Measurements from ENCODE around the gene RNF212. TPM values are rescaled to one million over a fixed set of nuclear protein-coding genes. Genes with fewer than 3 reads are reported as not detected.
A peak's percentile ranks its signal among the peaks of the same experiment; 100 is the strongest.

Gene RNF212
- polyA plus RNA-seq, 2 of the 4 experiments (the other 2 are of a cell fraction), result 3.0 TPM

DNA sequence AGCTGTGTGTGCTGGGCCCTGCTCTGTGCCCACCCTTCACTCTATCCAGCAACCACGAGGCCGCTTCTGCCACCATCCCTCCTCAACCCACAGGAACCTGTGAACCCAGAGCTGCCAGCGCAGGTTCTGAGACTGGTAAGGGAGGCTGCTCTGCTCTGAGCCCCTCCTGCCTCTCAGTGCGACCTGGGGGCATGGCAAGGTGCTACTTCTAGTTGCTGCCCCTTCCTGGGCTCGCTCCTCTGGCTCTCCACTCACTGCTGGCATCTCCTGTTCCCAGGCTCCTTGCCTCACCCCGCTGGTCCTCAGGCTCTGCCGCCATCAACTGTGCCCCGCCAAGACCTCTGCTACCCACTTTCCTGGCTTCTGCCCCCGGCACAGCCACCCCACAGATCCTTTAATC is 39.3 kb downstream of the RNF212 start:
- ATAC-seq (no peak), DNase-seq (ENCODE audit: low read depth in 1 of 2, low spot score in 1 of 2) (no peak), FAIRE-seq (no peak)
- TF ChIP-seq FOSB (CRISPR knock-in tag; IDR thresholded peaks at IDR 0.05) (no peak), ZFP36 (IDR thresholded peaks at IDR 0.05; ENCODE audit: borderline replicate concordance, partially characterized antibody) (no peak), JUN (IDR thresholded peaks at IDR 0.05) (no peak), ZNF302 (CRISPR knock-in tag; IDR thresholded peaks at IDR 0.05) (no peak), TP53 (CRISPR knock-in tag; IDR thresholded peaks at IDR 0.05) (no peak), NR3C1 (IDR thresholded peaks at IDR 0.05) (no peak)
- TF ChIP-seq, protein P1, sequence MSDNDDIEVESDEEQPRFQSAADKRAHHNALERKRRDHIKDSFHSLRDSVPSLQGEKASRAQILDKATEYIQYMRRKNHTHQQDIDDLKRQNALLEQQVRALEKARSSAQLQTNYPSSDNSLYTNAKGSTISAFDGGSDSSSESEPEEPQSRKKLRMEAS (IDR thresholded peaks at IDR 0.05), result no peak
- TF ChIP-seq, protein P2, sequence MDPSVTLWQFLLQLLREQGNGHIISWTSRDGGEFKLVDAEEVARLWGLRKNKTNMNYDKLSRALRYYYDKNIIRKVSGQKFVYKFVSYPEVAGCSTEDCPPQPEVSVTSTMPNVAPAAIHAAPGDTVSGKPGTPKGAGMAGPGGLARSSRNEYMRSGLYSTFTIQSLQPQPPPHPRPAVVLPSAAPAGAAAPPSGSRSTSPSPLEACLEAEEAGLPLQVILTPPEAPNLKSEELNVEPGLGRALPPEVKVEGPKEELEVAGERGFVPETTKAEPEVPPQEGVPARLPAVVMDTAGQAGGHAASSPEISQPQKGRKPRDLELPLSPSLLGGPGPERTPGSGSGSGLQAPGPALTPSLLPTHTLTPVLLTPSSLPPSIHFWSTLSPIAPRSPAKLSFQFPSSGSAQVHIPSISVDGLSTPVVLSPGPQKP (IDR thresholded peaks at IDR 0.05; ENCODE audit: low read depth, low read length), result no peak
- TF ChIP-seq, protein P3, sequence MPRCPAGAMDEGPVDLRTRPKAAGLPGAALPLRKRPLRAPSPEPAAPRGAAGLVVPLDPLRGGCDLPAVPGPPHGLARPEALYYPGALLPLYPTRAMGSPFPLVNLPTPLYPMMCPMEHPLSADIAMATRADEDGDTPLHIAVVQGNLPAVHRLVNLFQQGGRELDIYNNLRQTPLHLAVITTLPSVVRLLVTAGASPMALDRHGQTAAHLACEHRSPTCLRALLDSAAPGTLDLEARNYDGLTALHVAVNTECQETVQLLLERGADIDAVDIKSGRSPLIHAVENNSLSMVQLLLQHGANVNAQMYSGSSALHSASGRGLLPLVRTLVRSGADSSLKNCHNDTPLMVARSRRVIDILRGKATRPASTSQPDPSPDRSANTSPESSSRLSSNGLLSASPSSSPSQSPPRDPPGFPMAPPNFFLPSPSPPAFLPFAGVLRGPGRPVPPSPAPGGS (IDR thresholded peaks at IDR 0.05), result no peak
- TF ChIP-seq, protein P4, sequence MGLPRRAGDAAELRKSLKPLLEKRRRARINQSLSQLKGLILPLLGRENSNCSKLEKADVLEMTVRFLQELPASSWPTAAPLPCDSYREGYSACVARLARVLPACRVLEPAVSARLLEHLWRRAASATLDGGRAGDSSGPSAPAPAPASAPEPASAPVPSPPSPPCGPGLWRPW (IDR thresholded peaks at IDR 0.05), result no peak
- no peak overlapping the region for H3K4me2 ChIP-seq
- ChIA-PET CTCF (interaction anchor here (0.8 to 2.2 kb wide), 3 partner anchors 11 to 18 kb away, joined by 3 to 5 read pairs (median 4); no protein-coding TSS in a partner anchor), POLR2A (no interaction called here)
- no peaks in the 10 kb centered on the region for H3K4me1 ChIP-seq
- 0 out of 3 replicates have a peak, but pooled peaks cover 7% of the 10 kb centered on the region for H3K9me3 ChIP-seq
- 68% methylated on average over 8 of the region's 9 CpGs for WGBS (ENCODE audit: missing lambda C conversion rate)
- no peak overlapping the region for H3K27ac ChIP-seq
- no peak overlapping the region for H3K4me3 ChIP-seq

DNA sequence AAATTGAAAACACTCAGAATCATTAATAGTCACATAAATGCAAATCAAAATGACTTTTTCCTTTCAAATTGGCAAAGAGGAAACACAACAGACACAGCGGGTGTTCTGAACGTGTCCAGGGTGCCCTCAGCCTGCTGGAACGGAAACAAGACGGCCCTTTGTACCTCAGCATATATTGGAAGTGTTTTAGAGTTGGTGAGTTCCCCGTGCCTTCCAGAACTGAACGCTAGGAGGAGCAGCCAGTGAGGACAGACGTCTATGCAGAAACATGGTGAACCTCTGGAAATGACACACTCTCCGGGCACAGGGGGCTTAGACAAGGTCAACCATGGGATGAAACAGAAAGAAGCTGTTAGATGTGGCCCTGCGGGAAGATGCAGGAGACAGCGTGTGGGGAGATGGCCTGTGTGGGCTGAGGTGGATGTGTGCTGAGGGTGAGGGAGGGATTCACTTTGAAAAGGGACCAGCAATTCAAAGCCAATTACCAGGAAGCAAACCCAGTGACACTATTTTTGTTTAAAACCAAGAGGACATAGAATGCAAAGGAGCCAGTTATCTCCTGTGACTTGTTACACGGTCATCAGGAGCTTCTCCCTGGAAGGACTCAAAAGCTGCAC is 40.4 kb downstream of the RNF212 start:
- Histone ChIP-seq H3K9me3 (0 out of 3 replicates have a peak, but pooled peaks cover 7% of the 10 kb centered on the region), H3K4me3 (no peak overlapping the region), H3K4me2 (no peak overlapping the region), H3K27ac (no peak overlapping the region), H3K4me1 (no peaks in the 10 kb centered on the region)
- DNase-seq (ENCODE audit: low read depth in 1 of 2, low spot score in 1 of 2), result peak; percentile 59 to 65
- WGBS (ENCODE audit: missing lambda C conversion rate), result 30% methylated on average over 11 of the region's 11 CpGs
- FAIRE-seq, result no peak
- peak; percentile 81 to 95 for ATAC-seq
- TF ChIP-seq MYC (IDR thresholded peaks at IDR 0.05; ENCODE audit: borderline replicate concordance, low read length) (no peak), RAD21 (conservative IDR thresholded peaks at IDR 0.05 in 1 of 2, IDR thresholded peaks at IDR 0.05 in 1 of 2) (peak; percentile 35 to 45; a peak in 2 of 5 replicates), SMC3 (IDR thresholded peaks at IDR 0.05) (peak; percentile 38; the same call in 1 of the 3 replicates)
- TF ChIP-seq, protein P5, sequence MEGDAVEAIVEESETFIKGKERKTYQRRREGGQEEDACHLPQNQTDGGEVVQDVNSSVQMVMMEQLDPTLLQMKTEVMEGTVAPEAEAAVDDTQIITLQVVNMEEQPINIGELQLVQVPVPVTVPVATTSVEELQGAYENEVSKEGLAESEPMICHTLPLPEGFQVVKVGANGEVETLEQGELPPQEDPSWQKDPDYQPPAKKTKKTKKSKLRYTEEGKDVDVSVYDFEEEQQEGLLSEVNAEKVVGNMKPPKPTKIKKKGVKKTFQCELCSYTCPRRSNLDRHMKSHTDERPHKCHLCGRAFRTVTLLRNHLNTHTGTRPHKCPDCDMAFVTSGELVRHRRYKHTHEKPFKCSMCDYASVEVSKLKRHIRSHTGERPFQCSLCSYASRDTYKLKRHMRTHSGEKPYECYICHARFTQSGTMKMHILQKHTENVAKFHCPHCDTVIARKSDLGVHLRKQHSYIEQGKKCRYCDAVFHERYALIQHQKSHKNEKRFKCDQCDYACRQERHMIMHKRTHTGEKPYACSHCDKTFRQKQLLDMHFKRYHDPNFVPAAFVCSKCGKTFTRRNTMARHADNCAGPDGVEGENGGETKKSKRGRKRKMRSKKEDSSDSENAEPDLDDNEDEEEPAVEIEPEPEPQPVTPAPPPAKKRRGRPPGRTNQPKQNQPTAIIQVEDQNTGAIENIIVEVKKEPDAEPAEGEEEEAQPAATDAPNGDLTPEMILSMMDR (IDR thresholded peaks at IDR 0.05), result peak; percentile 38; the same call in 2 of the 3 replicates
- POLR2A ChIA-PET, result no interaction called here
- CTCF ChIA-PET, result interaction anchor here (0.7 to 2.2 kb wide), 6 partner anchors 12 to 330 kb away, joined by 3 to 5 read pairs (median 3); partner anchors contain the start of gene FGFRL1

DNA sequence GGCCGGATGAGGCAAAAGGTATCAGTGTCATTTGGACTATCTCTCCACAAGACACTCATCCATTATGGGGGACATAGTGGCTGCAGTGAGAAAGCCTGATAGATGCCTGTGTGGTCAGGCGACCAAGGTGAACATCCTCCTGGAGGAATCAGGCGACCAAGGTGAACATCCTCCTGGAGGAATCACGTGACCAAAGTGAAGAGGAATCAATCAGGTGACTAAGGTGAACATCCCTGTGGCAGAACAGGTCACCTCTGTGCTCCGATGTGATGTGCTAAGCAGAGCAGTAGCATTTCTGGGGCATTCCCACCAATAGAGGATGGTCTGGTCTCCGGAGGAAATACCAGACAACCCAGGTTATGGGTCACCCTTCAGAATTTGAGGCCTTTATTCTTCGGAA is 44.0 kb downstream of the RNF212 start:
- ChIA-PET CTCF (interaction anchor here (1.0 kb wide), 1 partner anchor 15 kb away, joined by 3 read pairs; no protein-coding TSS in a partner anchor), POLR2A (no interaction called here)
- ATAC-seq (no peak), DNase-seq (ENCODE audit: low read depth in 1 of 2, low spot score in 1 of 2) (no peak), FAIRE-seq (no peak)
- 78% methylated on average over 7 of the region's 7 CpGs for WGBS (ENCODE audit: missing lambda C conversion rate)
- Histone ChIP-seq H3K4me2 (no peak overlapping the region), H3K27ac (no peak overlapping the region), H3K4me1 (no peaks in the 10 kb centered on the region), H3K9me3 (0 out of 3 replicates have a peak, but pooled peaks cover 7% of the 10 kb centered on the region), H3K4me3 (no peak overlapping the region)
- TF ChIP-seq, protein P4 (IDR thresholded peaks at IDR 0.05), result no peak
- no peak for TF ChIP-seq TP53 (CRISPR knock-in tag; IDR thresholded peaks at IDR 0.05)
- no peak for TF ChIP-seq RNF2 (IDR thresholded peaks at IDR 0.05; ENCODE audit: borderline replicate concordance, low read depth)
- TF ChIP-seq JUNB (IDR thresholded peaks at IDR 0.05), result no peak
- TF ChIP-seq, protein P6, sequence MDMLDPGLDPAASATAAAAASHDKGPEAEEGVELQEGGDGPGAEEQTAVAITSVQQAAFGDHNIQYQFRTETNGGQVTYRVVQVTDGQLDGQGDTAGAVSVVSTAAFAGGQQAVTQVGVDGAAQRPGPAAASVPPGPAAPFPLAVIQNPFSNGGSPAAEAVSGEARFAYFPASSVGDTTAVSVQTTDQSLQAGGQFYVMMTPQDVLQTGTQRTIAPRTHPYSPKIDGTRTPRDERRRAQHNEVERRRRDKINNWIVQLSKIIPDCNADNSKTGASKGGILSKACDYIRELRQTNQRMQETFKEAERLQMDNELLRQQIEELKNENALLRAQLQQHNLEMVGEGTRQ (IDR thresholded peaks at IDR 0.05), result no peak
- TF ChIP-seq POLR2A (IDR thresholded peaks at IDR 0.05; ENCODE audit: low read length), result no peak
